ENCODE results near the gene CEP162.

Gene CEP162

DNA sequence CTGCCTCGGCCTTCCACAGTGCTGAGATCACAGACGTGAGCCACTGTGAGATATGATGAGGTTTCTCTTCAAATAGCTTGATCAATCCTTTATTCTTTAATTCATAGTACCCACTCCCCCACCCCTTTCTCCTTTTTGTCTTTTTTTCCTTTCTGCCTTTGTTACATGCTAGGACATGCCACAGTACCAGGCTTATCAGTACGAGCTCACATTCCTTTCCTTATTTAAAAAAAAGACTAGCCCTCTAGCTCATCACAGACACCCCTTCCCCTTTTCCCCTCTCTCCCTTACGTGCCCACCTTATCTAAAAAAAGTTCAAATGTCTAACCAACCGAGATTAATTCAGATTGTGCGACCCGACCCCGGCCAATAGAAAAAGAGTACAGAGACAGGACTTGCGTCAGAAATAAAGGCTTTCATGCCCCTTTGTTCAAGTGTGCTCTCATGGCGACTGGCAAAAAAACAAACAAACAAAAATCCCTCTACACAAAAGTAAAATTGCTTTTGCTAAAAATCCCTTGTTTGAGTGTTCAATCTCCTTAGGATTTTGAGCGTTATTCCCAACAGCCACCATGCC is 144.7 kb downstream of the CEP162 start:
- no peaks in the 10 kb centered on the region for H3K36me3 Mint-ChIP-seq (ENCODE audit: insufficient read depth)
- H3K9me3 Mint-ChIP-seq, result no peaks in the 10 kb centered on the region
- H3K27ac Mint-ChIP-seq, result no peak overlapping the region
- H3K4me3 Mint-ChIP-seq, result no peak overlapping the region
- no peak for ATAC-seq (replicated peaks)
- H3K4me1 Mint-ChIP-seq (ENCODE audit: low read depth in 2 of 2), result no peaks in the 10 kb centered on the region
- no peak for DNase-seq
- peaks cover 8 to 20% of the 10 kb centered on the region in 2 donors for H3K27me3 Mint-ChIP-seq

DNA sequence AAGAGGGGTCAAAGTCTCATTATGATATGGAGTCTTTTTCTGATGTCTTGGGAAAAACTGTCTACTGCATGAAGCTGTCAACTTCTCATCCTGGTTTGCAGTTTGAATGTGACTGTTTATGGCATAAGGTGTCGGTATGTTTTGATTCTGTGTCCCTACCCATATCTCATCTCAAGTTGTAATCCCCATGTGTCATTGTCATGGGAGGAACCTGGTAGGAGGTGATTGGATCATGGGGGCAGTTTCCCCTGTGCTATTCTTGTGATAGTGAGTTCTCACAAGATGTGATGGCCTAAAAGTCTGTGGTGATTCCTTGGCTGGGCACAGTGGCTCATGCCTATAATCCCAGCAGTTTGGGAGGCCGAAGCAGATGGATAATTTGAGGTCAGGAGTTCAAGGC is 146.2 kb downstream of the CEP162 start:
- H3K4me3 Mint-ChIP-seq, result no peak overlapping the region
- H3K36me3 Mint-ChIP-seq (ENCODE audit: insufficient read depth), result no peaks in the 10 kb centered on the region
- peaks cover 6 to 9% of the 10 kb centered on the region in 2 donors for H3K27me3 Mint-ChIP-seq
- no peak for DNase-seq
- H3K9me3 Mint-ChIP-seq, result no peaks in the 10 kb centered on the region
- H3K27ac Mint-ChIP-seq, result no peak overlapping the region
- no peaks in the 10 kb centered on the region for H3K4me1 Mint-ChIP-seq (ENCODE audit: low read depth in 2 of 2)
- ATAC-seq (replicated peaks), result no peak

- H3K9me3 Mint-ChIP-seq, result no peaks in the 10 kb centered on the region
- ATAC-seq (replicated peaks) (no peak), DNase-seq (no peak)
- H3K4me3 Mint-ChIP-seq, result no peak overlapping the region
- H3K27me3 Mint-ChIP-seq, result peaks cover 10 to 33% of the 10 kb centered on the region in 2 donors
- H3K4me1 Mint-ChIP-seq (ENCODE audit: low read depth in 2 of 2), result no peaks in the 10 kb centered on the region
- no peaks in the 10 kb centered on the region for H3K36me3 Mint-ChIP-seq (ENCODE audit: insufficient read depth)
- H3K27ac Mint-ChIP-seq, result no peak overlapping the region
Observed at GRCh38 chr6:84078335-84078734, 149.1 kb downstream of the CEP162 start.

DNA sequence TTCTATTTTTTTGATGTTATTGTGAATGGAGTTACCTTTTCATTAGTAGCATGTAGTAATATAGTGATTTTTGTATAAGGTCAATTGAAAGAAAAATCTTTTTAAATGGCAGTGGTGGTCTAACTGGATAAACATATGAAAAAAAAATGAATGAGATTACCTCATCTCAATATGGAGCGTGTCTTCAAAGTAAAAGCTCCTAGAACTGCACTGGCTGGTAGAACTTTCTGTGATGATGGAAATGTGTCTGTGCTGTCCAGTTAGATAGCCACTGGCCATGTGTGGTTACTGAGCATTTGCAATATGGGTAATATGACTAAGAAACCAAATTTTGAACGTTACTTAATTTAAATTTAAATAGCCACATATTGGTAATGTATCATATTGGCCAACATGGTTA is 149.8 kb downstream of the CEP162 start:
- DNase-seq (no peak), ATAC-seq (replicated peaks) (no peak)
- no peaks in the 10 kb centered on the region for H3K9me3 Mint-ChIP-seq
- no peaks in the 10 kb centered on the region for H3K4me1 Mint-ChIP-seq (ENCODE audit: low read depth in 2 of 2)
- no peak overlapping the region for H3K27ac Mint-ChIP-seq
- H3K4me3 Mint-ChIP-seq, result no peak overlapping the region
- H3K36me3 Mint-ChIP-seq (ENCODE audit: insufficient read depth), result no peaks in the 10 kb centered on the region
- peaks cover 14 to 35% of the 10 kb centered on the region in 2 donors for H3K27me3 Mint-ChIP-seq

DNA sequence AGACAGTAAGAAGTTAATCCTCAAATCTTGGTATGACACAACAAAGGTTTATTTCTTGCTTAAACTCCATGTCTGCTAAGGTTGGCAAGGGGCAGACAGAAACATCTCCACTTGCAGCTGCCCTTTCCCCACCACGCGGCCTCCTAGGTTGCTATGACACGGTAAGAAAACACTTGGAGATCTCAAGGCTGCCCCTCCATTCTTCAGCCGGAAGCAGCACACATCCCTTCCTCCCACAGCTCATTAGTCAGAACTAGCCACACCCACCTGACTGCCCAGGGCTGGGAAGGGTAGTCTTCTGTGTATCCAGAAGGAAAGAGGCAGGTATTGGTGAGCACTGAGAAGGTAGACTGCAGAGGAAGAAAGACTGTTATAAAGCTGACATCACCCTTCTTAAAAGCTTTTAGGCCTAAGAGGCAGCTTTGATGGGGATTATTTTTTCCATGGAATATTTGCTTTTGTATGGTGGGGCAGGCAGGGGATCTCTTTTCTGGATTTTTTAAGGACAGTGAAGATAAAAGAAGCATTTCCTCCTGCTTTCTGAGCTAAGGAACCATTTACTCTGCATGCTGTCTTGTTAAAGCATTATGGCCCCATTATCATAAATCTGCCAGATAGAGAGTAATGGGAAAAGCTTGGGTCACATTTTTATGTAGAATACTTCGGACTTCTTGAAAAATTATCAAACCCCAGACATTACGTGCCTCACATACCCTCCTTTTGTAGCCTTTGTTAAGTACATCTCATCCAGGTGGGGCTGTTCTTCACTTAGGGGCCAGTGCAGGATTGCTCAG is 152.3 kb downstream of the CEP162 start:
- Mint-ChIP-seq H3K4me3 (no peak overlapping the region), H3K27me3 (peaks cover 8 to 52% of the 10 kb centered on the region in 2 donors), H3K9me3 (peaks cover 0 to 16% of the 10 kb centered on the region in 2 donors), H3K27ac (no peak overlapping the region), H3K36me3 (ENCODE audit: insufficient read depth) (no peaks in the 10 kb centered on the region), H3K4me1 (ENCODE audit: low read depth in 2 of 2) (no peaks in the 10 kb centered on the region)
- no peak for ATAC-seq (replicated peaks)
- DNase-seq, result no peak
